Limb (tissue), 2 donors: Measurements from ENCODE around the gene S1PR3.

Source experiments
- DNase-seq, 2 donors: peaks; one replicate each; pipeline ENCODE4 v3.0.0-alpha.2; 2016; ENCODE audit errors: extremely low spot score in 2 of 2

S1PR3 gene

DNA sequence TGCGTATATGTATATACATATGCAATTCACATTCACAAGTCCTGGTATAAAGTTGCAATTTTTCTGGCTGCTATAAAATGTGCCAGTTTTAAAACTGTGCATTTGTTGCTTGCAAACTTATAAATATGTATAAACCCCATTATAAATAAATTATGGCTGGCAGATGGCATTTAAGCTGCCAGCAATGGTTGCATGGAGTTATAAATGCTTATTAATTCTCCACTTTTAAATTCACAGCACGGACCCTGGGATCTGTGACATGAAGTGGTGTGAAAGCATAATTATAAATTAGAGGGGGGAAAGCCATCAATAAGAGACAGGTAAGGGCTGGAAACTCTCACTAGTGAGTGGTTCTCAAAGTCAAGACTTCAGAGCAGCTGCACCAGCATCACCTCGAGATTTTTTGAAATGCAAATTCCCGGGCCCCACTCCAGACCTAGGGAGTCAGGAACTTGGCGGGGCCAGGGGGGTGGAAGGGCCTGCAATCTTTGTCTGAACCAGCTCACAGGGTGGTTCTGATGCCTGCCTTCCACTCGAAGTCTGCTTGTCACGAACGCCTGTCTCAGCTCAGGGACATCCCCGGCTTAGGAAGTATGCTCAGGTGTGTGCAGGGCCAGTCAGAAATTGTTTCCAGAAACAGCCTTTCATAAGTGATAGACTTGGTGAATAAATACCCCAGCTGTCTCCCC, 16.9 kb downstream of the S1PR3 start:
- no peak for DNase-seq

GRCh38 chr9:89008744-89009545, 17.7 kb downstream of the S1PR3 start:
- DNase-seq: no peak

- DNase-seq: no peak
Measured at GRCh38 chr9:89009546-89009840, 18.2 kb downstream of the S1PR3 start.

DNA sequence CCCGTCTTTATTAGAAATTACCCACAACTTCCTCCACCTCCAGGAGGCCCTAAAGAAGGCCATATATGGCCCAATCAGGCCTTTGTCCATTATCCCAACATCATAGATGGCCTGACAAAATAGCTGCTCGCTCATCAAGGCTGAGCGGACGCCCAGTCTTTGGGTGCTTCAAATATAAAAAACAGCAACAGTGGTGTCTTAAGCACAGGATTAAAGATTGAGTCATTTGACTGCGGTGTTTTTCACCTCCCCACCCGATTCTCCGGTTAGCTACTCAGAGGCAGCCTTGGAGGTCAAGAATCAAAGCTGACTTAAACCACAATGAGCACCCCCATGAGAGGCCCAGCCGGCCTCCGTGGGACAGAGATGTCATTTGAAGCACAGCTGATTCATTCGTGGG, 18.8 kb downstream of the S1PR3 start:
- DNase-seq: no peak

DNA sequence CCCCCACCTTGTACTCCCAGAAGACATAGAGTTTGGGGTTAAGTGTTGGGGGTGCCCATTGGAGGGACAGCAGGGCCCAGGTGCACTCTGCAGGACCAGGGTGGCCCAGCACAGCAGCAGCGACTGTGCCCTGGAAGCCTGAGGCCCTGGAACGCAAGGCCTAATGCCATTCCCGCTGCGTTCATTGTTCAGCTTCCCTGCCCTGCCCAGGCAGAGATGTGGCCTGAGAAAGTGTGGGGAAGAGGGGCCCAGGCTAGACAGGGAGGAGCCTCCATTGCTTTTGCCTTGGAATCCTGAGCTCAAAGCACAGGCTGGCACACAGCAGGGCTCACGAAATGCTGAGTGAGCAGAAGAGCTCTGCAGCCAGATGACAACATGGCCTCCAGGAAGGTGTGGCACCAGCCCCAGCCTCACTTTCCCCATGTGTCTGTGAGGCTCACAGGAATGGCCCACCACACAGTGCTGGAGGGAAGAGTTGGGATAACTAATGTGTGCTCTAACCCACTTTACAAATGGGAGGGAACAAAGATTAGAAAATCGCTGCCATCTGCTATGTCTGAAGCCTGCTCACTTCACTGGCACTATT, 19.4 kb downstream of the S1PR3 start:
- no peak for DNase-seq

DNA sequence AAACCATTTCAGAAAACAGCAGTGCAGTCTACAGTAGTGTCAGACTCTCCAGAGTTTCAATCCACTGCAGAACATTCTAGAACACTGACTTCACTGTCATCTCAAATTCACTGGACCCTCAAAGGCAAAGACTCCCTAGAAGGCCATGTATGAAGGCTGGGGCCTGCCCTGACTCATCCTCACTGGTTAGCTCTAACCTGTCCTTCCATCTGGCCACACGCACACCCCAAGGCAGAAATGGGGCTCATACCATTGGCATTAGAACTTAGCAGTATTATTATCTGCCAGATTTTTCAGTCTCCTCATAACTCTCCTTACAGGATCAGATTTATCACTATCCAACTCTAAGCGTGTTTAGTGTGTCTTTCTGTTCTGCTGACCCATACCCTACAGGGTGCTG, 20.4 kb downstream of the S1PR3 start:
- DNase-seq: no peak

- no peak for DNase-seq
Measured at GRCh38 chr9:89012294-89013042, 21.2 kb downstream of the S1PR3 start.

DNA sequence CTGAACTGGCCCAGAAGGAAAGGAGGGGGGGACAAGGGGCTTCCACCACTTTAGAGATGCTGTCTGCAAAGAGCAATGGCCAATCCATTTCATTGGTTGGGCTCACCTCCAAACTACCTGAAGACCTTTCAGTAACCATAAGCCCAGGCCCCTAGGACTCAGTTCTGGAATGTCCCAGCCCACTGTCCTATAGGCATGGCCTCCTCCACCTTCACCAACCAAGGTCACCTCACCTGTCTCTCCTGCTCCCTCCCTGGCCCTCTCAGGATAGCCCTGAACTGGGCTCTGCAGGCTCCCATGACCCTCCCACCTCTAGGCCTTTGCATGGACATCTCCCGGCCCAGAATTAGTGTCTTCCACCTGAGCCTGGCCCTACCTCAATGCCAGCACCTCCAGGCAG, 22.4 kb downstream of the S1PR3 start:
- DNase-seq: no peak

DNA sequence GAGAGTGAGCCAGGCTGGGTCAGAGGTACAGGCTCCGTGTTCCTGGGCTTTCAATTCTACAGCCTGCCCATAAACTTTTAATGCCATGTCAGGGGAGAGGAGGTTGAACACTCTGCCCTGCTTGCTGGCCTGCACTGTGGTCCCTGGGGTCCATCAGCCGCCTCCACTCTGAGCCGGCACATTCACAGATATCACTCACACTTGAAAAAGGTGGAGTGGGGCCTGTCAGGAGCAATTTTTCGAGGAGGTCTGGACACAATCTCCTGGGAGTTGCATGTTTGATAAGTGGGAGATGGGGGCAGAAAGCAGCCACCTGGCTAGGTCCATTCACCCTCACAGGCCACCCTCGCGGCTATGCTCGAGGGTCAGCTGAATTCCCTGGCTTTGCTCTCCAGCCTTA, 22.9 kb downstream of the S1PR3 start:
- DNase-seq: no peak

- no peak for DNase-seq
Measured at GRCh38 chr9:89015336-89015735, 24.1 kb downstream of the S1PR3 start.

- DNase-seq: no peak
Measured at GRCh38 chr9:89020754-89021153, 29.5 kb downstream of the S1PR3 start.

DNA sequence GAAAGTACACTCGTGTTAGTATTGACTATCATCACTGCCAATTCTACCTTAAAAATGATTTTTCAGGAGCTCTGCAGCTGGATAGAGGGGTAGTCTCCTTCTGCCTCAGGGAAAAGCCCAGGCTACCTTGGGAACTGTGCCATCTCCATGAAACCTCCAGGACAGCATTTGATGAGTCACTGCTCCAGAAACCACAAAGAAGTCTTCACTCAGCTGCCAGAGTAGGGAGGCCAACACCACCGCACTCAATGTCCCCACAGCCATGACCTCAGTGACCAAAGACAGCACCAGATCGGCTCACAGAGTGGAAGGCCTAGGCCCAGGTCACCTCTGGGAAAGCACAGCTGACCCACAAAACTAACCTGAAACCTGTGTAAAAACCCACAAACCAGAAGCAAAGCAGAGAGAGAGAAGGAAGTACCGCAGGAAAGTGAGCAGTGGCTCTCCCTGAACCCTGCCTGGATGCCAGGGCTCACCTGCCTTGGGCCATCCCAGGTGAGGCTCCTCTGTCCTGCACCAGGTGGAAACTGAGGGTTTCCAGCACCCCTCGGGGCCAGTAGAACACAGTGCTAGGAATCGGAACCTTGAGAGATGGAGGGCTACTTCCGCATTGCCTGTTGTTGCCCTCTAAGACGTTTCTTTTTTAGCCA, 30.0 kb downstream of the S1PR3 start:
- no peak for DNase-seq

- no peak for DNase-seq
Measured at GRCh38 chr9:89022001-89022759, 30.9 kb downstream of the S1PR3 start.

- no peak for DNase-seq
Measured at GRCh38 chr9:89022902-89023301, 31.6 kb downstream of the S1PR3 start.

- DNase-seq: no peak
Measured at GRCh38 chr9:89023740-89024139, 32.5 kb downstream of the S1PR3 start.

DNA sequence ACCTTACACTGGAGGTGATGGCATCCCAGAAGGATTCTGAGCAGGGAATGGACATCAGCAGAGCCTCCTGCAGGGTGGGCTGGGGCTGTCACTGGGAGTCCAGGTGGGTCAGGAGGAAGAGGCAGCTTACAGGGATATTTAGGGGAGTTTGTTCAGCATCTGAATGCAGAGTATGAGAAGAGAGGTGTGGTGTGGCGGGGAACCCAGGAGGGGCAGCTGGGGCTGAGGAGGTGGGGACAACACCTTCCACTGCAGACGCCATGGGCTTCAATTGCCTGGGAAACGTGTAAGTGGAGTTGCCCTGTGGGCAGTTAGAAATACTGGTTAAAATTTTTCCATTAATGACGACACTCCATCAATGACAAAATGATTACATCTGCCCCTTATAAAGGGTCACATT, 33.5 kb downstream of the S1PR3 start:
- DNase-seq: no peak

DNA sequence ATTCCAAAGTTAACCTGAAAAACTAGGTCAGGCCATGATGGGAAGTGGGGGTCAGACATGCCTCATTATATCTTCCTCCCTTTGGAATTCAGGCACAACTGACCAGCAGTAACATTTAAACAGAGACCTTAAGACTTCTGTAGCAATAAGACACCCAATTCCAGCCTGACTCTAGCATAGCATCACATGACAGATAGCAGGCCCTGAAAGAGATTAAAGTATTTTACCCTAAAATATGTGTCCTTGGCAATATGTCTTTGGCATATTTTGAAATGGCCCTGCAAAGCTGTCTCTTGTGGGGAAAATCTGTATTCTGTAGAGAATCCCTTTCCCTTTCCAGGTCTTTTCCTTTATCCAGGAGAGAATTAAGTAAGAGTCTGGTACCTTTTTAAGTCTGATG, 34.3 kb downstream of the S1PR3 start:
- no peak for DNase-seq

GRCh38 chr9:89026876-89027275, 35.6 kb downstream of the S1PR3 start:
- no peak for DNase-seq

- DNase-seq: no peak
Measured at GRCh38 chr9:89029788-89030187, 38.5 kb downstream of the S1PR3 start.

DNA sequence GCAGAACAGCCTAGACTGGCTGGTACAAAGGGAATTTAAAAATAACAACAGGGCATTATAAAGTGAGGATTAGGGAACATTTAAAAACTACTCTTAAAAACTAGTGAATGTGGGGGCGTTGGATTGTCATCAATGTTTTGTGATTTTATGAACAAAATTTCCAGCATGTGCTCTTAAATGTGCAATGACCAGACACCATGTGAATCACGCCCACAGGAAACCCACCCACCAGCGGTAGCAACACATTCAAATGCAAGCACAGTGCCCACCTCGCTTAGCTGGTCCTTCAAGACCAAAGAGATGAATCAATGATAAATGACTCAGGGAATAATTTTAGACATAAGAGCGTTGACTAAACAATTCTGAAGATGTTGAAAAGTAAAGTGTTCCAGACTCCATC, 40.9 kb downstream of the S1PR3 start:
- DNase-seq: no peak

- no peak for DNase-seq
Measured at GRCh38 chr9:89032661-89033060, 41.4 kb downstream of the S1PR3 start.
